Sigmoid colon (tissue), 4 donors: ENCODE data around the gene OBP2A.

ENCODE experiments used
- CTCF ChIP-seq, 4 experiments: fragments of 450-650 bp in 3 of 4; fragments of 200-600 bp in 1 of 4; IDR thresholded peaks; one replicate each; pipeline ENCODE4 v1.5.1; 2016 to 2019; ENCODE audit warnings: antibody characterized with exemption in 4 of 4, mild to moderate bottlenecking in 3 of 4, moderate library complexity in 2 of 4
- EP300 ChIP-seq, 4 donors: sonication (generic); formaldehyde crosslinking; IDR thresholded peaks; one replicate each; pipeline ENCODE4 v1.6.1; 2017; ENCODE audit warnings: antibody characterized with exemption in 4 of 4
- POLR2A ChIP-seq, 2 donors: fragments of 450-650 bp; IDR thresholded peaks; one replicate each; pipeline ENCODE4 v1.6.1; 2016; ENCODE audit warnings: antibody characterized with exemption in 2 of 2, mild to moderate bottlenecking in 2 of 2, moderate library complexity in 2 of 2
- POLR2AphosphoS5 ChIP-seq, 4 donors: sonication (generic); formaldehyde crosslinking; IDR thresholded peaks; one replicate each; pipeline ENCODE4 v1.6.1; 2017; ENCODE audit warnings: antibody characterized with exemption in 4 of 4

- TF ChIP-seq POLR2AphosphoS5 (IDR thresholded peaks at IDR 0.05) (no peak), CTCF (IDR thresholded peaks at IDR 0.05) (no peak), POLR2A (IDR thresholded peaks at IDR 0.05) (no peak), EP300 (IDR thresholded peaks at IDR 0.05) (no peak)
These were observed 6.2 kb downstream of the OBP2A start for GRCh38 chr9:135552021-135552697.
